Liver (tissue), 3 donors: Measurements from ENCODE around the gene HOXB2.

ENCODE experiments used
- FOXA1 ChIP-seq: IDR thresholded peaks from 2 replicates; pipeline ENCODE4 v1.6.1; 2016; ENCODE audit warnings: antibody characterized with exemption
- GABPA ChIP-seq, 2 donors: IDR thresholded peaks in 1 of 2; conservative IDR thresholded peaks in 1 of 2; 2 replicates each; pipeline ENCODE4 v1.6.1; 2016; ENCODE audit warnings: antibody characterized with exemption in 2 of 2, mild to moderate bottlenecking in 1 of 2, moderate library complexity in 1 of 2
- HNF4G ChIP-seq: IDR thresholded peaks from 2 replicates; pipeline ENCODE4 v1.6.1; 2016; ENCODE audit warnings: antibody characterized with exemption
- JUND ChIP-seq, 2 donors: IDR thresholded peaks; 2 replicates each; pipeline ENCODE4 v1.6.1; 2016; ENCODE audit warnings: antibody characterized with exemption in 2 of 2
- MAX ChIP-seq: IDR thresholded peaks from 2 replicates; pipeline ENCODE4 v1.6.1; 2016; ENCODE audit warnings: antibody characterized with exemption
- RAD21 ChIP-seq, 2 donors: IDR thresholded peaks; 2 replicates each; pipeline ENCODE4 v1.6.1; 2016; ENCODE audit warnings: antibody characterized with exemption in 2 of 2, mild to moderate bottlenecking in 2 of 2
- REST ChIP-seq: IDR thresholded peaks from 2 replicates; pipeline ENCODE4 v1.6.1; 2016; ENCODE audit warnings: antibody characterized with exemption, mild to moderate bottlenecking
- TAF1 ChIP-seq: conservative IDR thresholded peaks from 2 replicates; pipeline ENCODE4 v1.6.1; 2016; ENCODE audit warnings: antibody characterized with exemption, mild to moderate bottlenecking
- YY1 ChIP-seq: IDR thresholded peaks from 2 replicates; pipeline ENCODE4 v1.6.1; 2016; ENCODE audit warnings: antibody characterized with exemption, mild to moderate bottlenecking
- ZBTB33 ChIP-seq: IDR thresholded peaks from 2 replicates; pipeline ENCODE4 v1.6.1; 2016; ENCODE audit warnings: antibody characterized with exemption
- TF ChIP-seq, protein P1 (sequence below): IDR thresholded peaks from 2 replicates; pipeline ENCODE4 v1.6.1; 2016; ENCODE audit warnings: antibody characterized with exemption
- TF ChIP-seq, protein P2 (sequence below): fragments of 150-350 bp; IDR thresholded peaks from 2 replicates; pipeline ENCODE4 v1.5.1; 2017; ENCODE audit warnings: improper control_type of control experiment, low read depth, low read length; ENCODE audit not compliant: missing input control
- donor health status: healthy.
- donor health status: healthy.

GRCh38 chr17:48542114-48542656 is 2.7 kb downstream of the HOXB2 start:
- TF ChIP-seq, protein P1, sequence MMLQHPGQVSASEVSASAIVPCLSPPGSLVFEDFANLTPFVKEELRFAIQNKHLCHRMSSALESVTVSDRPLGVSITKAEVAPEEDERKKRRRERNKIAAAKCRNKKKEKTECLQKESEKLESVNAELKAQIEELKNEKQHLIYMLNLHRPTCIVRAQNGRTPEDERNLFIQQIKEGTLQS, result no peak
- TF ChIP-seq, protein P2, sequence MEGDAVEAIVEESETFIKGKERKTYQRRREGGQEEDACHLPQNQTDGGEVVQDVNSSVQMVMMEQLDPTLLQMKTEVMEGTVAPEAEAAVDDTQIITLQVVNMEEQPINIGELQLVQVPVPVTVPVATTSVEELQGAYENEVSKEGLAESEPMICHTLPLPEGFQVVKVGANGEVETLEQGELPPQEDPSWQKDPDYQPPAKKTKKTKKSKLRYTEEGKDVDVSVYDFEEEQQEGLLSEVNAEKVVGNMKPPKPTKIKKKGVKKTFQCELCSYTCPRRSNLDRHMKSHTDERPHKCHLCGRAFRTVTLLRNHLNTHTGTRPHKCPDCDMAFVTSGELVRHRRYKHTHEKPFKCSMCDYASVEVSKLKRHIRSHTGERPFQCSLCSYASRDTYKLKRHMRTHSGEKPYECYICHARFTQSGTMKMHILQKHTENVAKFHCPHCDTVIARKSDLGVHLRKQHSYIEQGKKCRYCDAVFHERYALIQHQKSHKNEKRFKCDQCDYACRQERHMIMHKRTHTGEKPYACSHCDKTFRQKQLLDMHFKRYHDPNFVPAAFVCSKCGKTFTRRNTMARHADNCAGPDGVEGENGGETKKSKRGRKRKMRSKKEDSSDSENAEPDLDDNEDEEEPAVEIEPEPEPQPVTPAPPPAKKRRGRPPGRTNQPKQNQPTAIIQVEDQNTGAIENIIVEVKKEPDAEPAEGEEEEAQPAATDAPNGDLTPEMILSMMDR, result no peak
- TF ChIP-seq RAD21 (IDR thresholded peaks at IDR 0.05) (no peak), GABPA (IDR thresholded peaks at IDR 0.05 in 1 of 2, conservative IDR thresholded peaks at IDR 0.05 in 1 of 2) (no peak), TAF1 (no peak), MAX (no peak), REST (no peak), FOXA1 (no peak), HNF4G (no peak), JUND (IDR thresholded peaks at IDR 0.05) (no peak), YY1 (no peak), ZBTB33 (no peak)
